Activated naive CD4-positive, alpha-beta T cell treated with Interleukin-2 at 50 U/mL for 16 hours (primary cell): ENCODE measurements around the gene TRIM59.

Experiments
- DNase-seq: peaks from one replicate; pipeline ENCODE4 v3.0.0-alpha.2; 2020

TRIM59 gene

GRCh38 chr3:160449636-160450598 is at the start of gene TRIM59:
TRIM59 (minus strand) TSS chr3:160449786; CDS start chr3:160439183, 10,603 bp downstream.
- DNase-seq: peak; percentile 98

- DNase-seq: no peak
These were observed 48.6 kb upstream of the TRIM59 start for GRCh38 chr3:160498202-160498601.

DNA sequence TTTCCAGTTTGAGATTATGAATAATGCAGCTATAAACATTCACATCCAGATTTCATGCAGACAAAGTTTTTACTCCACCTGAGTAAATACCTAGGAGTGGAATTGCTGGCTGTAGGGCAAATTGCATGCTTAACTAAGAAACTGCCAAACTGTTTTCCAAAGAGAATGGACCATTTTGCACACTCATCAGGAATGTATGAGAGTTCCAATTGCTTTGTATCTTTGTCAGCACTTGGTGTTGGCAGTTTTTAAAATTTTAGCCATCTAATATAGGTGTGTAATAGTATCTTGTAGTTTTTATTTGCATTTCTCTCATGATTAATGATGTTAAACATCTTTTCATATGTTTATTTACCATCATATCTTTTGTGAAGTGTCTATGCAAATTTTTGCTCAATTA is 40.6 kb upstream of the TRIM59 start:
- DNase-seq: no peak

DNA sequence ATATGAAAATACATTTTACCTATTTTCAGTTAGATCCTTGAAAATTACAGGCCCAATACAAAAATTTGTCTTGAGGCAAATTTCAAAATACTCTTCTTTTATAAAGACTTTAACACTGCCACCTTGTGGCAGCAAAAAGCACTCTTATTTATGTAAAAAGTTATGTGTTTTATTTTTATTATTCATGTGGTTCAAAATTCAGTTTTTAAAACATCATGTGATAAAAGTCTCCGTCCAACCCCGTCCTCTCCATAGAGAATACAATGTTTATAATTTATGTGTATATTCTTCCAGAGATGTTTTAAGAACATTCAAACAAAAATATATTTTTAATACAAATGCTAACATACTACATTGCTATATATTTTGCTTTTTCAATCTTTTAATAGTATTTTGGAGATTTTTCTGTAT is 36.9 kb upstream of the TRIM59 start:
- no peak for DNase-seq

- DNase-seq: no peak
These were observed 33.2 kb upstream of the TRIM59 start for GRCh38 chr3:160482796-160483195.

- DNase-seq: no peak
These were observed 32.3 kb upstream of the TRIM59 start for GRCh38 chr3:160481856-160482255.

DNA sequence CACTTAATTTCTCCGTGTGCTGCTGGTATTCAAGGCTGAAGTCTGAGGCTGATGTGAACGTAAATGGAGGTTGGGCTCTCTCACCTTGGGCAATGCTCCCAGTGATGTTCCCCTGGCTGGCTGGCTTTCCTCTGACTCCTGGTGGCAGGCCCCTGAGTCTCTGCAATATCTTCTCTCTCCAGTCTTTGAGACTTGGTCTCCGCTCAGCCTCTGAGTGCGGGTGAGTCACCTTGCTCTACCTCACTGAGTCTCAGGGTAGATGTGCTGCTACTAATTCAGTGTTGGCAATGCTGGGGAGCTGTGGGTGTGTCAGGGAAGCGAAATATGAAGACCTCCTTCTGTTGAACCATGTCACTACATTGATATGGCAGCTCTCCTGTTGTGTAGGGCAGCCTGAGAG is 31.3 kb upstream of the TRIM59 start:
- no peak for DNase-seq

GRCh38 chr3:160479376-160479775 is 29.8 kb upstream of the TRIM59 start:
- DNase-seq: no peak

DNA sequence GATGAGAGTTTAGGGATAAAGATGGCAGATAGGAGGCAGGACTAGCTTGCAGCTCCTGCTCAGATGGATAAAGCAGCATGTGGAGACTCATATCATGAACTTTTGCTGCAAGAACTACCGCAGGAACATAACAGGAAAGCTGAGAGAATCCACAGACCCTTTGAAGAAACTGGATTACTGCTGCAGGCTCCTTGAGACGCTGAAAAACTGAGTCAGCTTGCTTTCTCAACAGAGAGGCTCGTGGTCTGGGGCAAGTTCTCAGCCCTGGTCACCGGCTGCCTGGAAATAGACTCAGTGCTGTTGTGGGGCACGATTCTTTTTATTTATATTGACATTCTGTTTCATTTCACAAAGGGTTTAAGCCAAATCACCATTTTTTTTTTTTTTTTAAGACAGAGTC is 28.8 kb upstream of the TRIM59 start:
- no peak for DNase-seq

GRCh38 chr3:160477750-160478149 is 28.2 kb upstream of the TRIM59 start:
- no peak for DNase-seq

DNA sequence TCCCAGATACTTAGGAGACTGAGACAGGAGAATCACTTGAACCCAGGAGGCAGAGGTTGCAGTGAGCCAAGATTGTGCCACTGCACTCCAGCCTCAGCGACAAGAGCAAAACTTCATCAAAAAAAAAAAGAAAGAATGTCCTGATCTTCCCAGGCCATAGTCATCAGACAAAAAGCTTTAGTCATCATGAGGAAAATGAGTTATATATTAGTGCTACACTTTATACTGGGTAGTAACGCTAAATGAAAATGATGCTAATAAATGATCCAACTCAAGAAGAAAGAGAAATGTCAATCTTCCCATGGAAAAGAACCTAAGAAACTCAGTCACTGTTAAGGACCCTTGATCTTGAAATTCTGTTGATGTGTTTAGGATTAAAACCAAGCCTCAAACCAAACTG is 26.3 kb upstream of the TRIM59 start:
- DNase-seq: no peak

GRCh38 chr3:160475153-160475552 is 25.6 kb upstream of the TRIM59 start:
- DNase-seq: no peak

DNA sequence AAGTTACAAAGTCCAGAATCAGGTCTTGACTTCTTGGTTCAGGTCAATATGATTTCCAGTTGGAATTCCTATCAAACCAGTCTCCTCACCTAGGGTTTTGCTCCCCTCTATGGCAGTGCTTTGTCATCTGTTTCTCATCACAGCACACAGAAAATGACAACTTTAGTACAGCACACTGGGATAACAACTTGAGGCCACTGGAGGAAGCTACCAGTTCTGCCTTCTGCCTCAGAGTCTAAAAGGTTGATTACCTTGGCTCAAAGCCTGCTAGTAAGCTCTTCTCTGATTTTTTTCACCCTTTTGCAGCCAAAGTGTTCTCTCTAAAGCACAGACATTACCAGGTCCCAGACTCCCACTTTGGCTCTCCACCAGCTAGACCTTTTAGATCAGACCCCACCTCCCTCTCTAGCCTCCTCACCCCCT is 24.8 kb upstream of the TRIM59 start:
- no peak for DNase-seq

- no peak for DNase-seq
These were observed 24.4 kb upstream of the TRIM59 start for GRCh38 chr3:160473978-160474377.

GRCh38 chr3:160473221-160473620 is 23.6 kb upstream of the TRIM59 start:
- DNase-seq: no peak

GRCh38 chr3:160472344-160472743 is 22.8 kb upstream of the TRIM59 start:
- DNase-seq: no peak

DNA sequence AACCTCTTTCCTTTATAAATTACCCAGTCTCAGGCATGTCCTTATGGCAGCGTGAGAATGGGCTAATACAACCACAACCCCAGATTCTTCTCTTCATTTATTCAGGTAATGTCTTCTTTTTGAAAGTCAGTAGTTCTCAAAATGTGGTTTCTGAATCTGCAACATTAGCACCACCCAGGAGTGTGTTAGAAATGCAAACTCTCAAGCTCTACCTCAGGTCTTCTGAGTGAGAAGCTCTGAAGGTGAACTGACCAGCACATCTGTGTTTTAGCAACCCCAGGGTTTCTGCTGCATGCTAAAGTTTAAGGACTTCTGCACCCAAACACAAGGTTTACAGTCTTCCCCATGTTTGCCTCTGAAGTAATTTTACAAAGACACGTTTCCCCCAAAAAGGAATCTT is 22.3 kb upstream of the TRIM59 start:
- no peak for DNase-seq

GRCh38 chr3:160470181-160470580 is 20.6 kb upstream of the TRIM59 start:
- no peak for DNase-seq

DNA sequence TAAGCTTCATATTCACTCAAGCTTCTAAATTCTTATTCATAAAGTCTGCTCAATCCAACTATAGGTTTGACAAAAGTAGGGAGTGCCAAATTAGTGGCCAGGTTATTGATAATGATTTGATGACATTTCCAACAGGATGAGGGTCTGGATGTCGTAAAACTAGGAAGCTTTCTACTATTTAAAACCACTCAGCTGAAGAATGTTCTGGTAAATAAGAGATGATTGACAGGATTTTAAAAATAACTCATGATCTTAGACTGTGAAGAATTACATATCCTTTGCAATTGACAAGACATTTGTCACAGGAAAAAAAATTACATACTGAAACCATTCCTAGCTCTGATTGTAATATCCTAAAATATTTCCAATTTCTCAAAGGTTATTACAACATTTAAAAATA is 15.4 kb upstream of the TRIM59 start:
- no peak for DNase-seq

DNA sequence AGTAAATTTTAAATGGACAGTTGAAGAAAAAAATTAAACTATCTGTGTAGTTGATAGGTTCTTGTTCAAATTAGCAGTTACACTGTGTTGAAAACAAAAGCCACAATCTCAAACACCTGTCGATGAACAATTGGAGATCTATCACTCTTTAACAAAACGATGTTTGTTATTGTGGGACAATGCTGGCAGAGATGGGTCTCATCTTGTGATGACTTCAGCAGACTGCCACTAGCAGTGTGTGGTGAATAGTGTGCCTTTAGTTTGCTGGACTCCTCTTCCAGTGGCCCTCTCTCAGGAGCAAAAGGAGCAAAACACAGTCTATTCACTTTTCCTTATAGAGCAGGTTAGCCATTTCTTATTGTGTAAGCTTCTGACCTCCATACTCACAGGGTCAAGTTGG is 14.7 kb upstream of the TRIM59 start:
- DNase-seq: no peak

- DNase-seq: no peak
These were observed 10.4 kb upstream of the TRIM59 start for GRCh38 chr3:160460033-160460432.

GRCh38 chr3:160459450-160459970 is 9.9 kb upstream of the TRIM59 start:
- DNase-seq: no peak

DNA sequence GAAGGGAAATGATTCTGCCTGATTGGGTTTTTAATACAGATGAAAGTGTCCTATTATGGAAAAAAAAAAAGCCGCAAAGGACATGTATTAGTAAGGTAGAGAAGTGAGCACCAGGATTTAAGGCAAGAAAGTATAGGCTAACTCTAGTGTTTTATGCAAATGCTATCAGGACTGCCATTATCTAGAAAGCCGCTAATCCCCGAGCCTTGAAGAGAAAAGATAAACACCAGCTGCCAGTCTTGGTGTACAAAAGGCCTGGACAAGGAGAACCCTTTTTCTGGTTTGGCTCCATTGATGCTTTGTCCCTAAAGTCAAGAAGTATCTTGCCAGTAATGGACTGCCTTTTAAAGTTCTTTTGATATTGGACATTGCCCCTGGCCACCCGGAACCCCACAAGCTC is 8.6 kb upstream of the TRIM59 start:
- DNase-seq: no peak

GRCh38 chr3:160455846-160456245 is 6.3 kb upstream of the TRIM59 start:
- DNase-seq: no peak

DNA sequence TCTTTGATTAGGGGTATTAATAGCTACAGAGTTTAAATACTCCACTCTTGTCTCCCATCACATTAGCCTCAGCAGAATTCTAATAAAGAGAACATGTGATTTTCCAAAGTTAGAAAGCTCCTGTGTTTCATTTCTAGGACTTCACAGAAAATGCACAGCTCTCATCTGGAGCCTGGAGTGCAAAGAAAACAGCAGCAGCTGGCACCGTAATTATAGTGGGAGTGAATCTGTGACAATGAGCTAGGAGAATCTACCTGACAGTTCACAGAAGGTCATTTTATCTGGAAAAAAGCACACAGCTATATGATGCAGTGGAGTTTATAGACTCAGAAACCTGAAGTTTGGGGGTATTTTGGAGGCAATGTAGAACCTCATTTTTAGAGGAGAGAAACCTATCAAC is 5.4 kb upstream of the TRIM59 start:
- no peak for DNase-seq
